Activated naive CD8-positive, alpha-beta T cell (primary cell): ENCODE results near the gene NBAS.

Experiments
- H3K27ac Mint-ChIP-seq: one replicate; pipeline ENCODE4 v1.8.0; 2021; ENCODE audit warnings: mixed read lengths
- H3K27me3 Mint-ChIP-seq: one replicate; pipeline ENCODE4 v1.8.0; 2021; ENCODE audit warnings: mixed read lengths
- H3K36me3 Mint-ChIP-seq: one replicate; pipeline ENCODE4 v1.8.0; 2021; ENCODE audit warnings: mixed read lengths
- H3K4me1 Mint-ChIP-seq: one replicate; pipeline ENCODE4 v1.8.0; 2021; ENCODE audit warnings: low read depth, mixed read lengths
- H3K4me3 Mint-ChIP-seq: one replicate; pipeline ENCODE4 v1.8.0; 2021; ENCODE audit warnings: mild to moderate bottlenecking, mixed read lengths
- H3K9me3 Mint-ChIP-seq: one replicate; pipeline ENCODE4 v1.8.0; 2021; ENCODE audit warnings: low read depth, mixed read lengths

NBAS gene

GRCh38 chr2:15158100-15158499 is 403.0 kb downstream of the NBAS start:
- no peaks in the 10 kb centered on the region for H3K9me3 Mint-ChIP-seq
- H3K36me3 Mint-ChIP-seq: peaks cover 4% of the 10 kb centered on the region
- peaks cover 16% of the 10 kb centered on the region for H3K4me1 Mint-ChIP-seq
- H3K27ac Mint-ChIP-seq: no peak overlapping the region
- no peaks in the 10 kb centered on the region for H3K27me3 Mint-ChIP-seq
- H3K4me3 Mint-ChIP-seq: no peak overlapping the region

GRCh38 chr2:15155959-15156574 is 405.1 kb downstream of the NBAS start:
- H3K4me3 Mint-ChIP-seq: no peak overlapping the region
- peaks cover 9% of the 10 kb centered on the region for H3K36me3 Mint-ChIP-seq
- no peaks in the 10 kb centered on the region for H3K9me3 Mint-ChIP-seq
- H3K27ac Mint-ChIP-seq: no peak overlapping the region
- H3K4me1 Mint-ChIP-seq: peaks cover 16% of the 10 kb centered on the region
- H3K27me3 Mint-ChIP-seq: no peaks in the 10 kb centered on the region

GRCh38 chr2:15154297-15154696 is 406.8 kb downstream of the NBAS start:
- Mint-ChIP-seq H3K4me1 (peaks cover 13% of the 10 kb centered on the region), H3K9me3 (no peaks in the 10 kb centered on the region), H3K36me3 (peaks cover 9% of the 10 kb centered on the region), H3K27me3 (no peaks in the 10 kb centered on the region), H3K27ac (no peak overlapping the region), H3K4me3 (no peak overlapping the region)

- H3K4me3 Mint-ChIP-seq: no peak overlapping the region
- peaks cover 9% of the 10 kb centered on the region for H3K36me3 Mint-ChIP-seq
- H3K27ac Mint-ChIP-seq: no peak overlapping the region
- no peaks in the 10 kb centered on the region for H3K27me3 Mint-ChIP-seq
- H3K4me1 Mint-ChIP-seq: peaks cover 13% of the 10 kb centered on the region
- H3K9me3 Mint-ChIP-seq: no peaks in the 10 kb centered on the region
Observed at GRCh38 chr2:15152382-15152781, 408.8 kb downstream of the NBAS start.

GRCh38 chr2:15149063-15149462 is 412.1 kb downstream of the NBAS start:
- H3K27ac Mint-ChIP-seq: no peak overlapping the region
- no peaks in the 10 kb centered on the region for H3K27me3 Mint-ChIP-seq
- H3K4me3 Mint-ChIP-seq: no peak overlapping the region
- no peaks in the 10 kb centered on the region for H3K4me1 Mint-ChIP-seq
- no peaks in the 10 kb centered on the region for H3K9me3 Mint-ChIP-seq
- H3K36me3 Mint-ChIP-seq: peaks cover 11% of the 10 kb centered on the region

GRCh38 chr2:15147591-15147990 is 413.5 kb downstream of the NBAS start:
- Mint-ChIP-seq H3K27ac (no peak overlapping the region), H3K36me3 (peaks cover 3% of the 10 kb centered on the region), H3K4me1 (peaks cover 6% of the 10 kb centered on the region), H3K9me3 (no peaks in the 10 kb centered on the region), H3K4me3 (no peak overlapping the region), H3K27me3 (no peaks in the 10 kb centered on the region)

GRCh38 chr2:15146960-15147359 is 414.2 kb downstream of the NBAS start:
- H3K4me3 Mint-ChIP-seq: no peak overlapping the region

GRCh38 chr2:15145919-15146318 is 415.2 kb downstream of the NBAS start:
- no peak overlapping the region for H3K4me3 Mint-ChIP-seq
- H3K9me3 Mint-ChIP-seq: no peaks in the 10 kb centered on the region
- H3K27ac Mint-ChIP-seq: no peak overlapping the region
- peaks cover 22% of the 10 kb centered on the region for H3K4me1 Mint-ChIP-seq
- peaks cover 3% of the 10 kb centered on the region for H3K36me3 Mint-ChIP-seq
- no peaks in the 10 kb centered on the region for H3K27me3 Mint-ChIP-seq

More at GRCh38 chr2:15146960-15147359, 414.2 kb downstream of the NBAS start:
- Mint-ChIP-seq H3K27me3 (no peaks in the 10 kb centered on the region), H3K9me3 (no peaks in the 10 kb centered on the region), H3K4me1 (peaks cover 12% of the 10 kb centered on the region), H3K27ac (no peak overlapping the region), H3K36me3 (peaks cover 3% of the 10 kb centered on the region)

- Mint-ChIP-seq H3K4me3 (no peak overlapping the region), H3K4me1 (peaks cover 23% of the 10 kb centered on the region), H3K27ac (no peak overlapping the region), H3K27me3 (no peaks in the 10 kb centered on the region), H3K9me3 (no peaks in the 10 kb centered on the region), H3K36me3 (peaks cover 3% of the 10 kb centered on the region)
Observed at GRCh38 chr2:15145046-15145817, 415.9 kb downstream of the NBAS start.

- Mint-ChIP-seq H3K9me3 (no peaks in the 10 kb centered on the region), H3K27ac (peak overlapping the region; percentile 87), H3K36me3 (peaks cover 3% of the 10 kb centered on the region), H3K4me1 (peaks cover 23% of the 10 kb centered on the region), H3K27me3 (no peaks in the 10 kb centered on the region), H3K4me3 (peak overlapping the region; percentile 60)
Observed at GRCh38 chr2:15142069-15142689, 419.0 kb downstream of the NBAS start.

GRCh38 chr2:15141211-15141610 is 419.9 kb downstream of the NBAS start:
- no peaks in the 10 kb centered on the region for H3K9me3 Mint-ChIP-seq
- no peaks in the 10 kb centered on the region for H3K27me3 Mint-ChIP-seq
- peaks cover 4% of the 10 kb centered on the region for H3K36me3 Mint-ChIP-seq
- H3K4me1 Mint-ChIP-seq: peaks cover 23% of the 10 kb centered on the region
- peak overlapping the region; percentile 87 for H3K27ac Mint-ChIP-seq
- no peak overlapping the region for H3K4me3 Mint-ChIP-seq

GRCh38 chr2:15136639-15137038 is 424.5 kb downstream of the NBAS start:
- Mint-ChIP-seq H3K4me1 (peaks cover 8% of the 10 kb centered on the region), H3K36me3 (peaks cover 7% of the 10 kb centered on the region), H3K27ac (no peak overlapping the region), H3K9me3 (no peaks in the 10 kb centered on the region), H3K4me3 (no peak overlapping the region), H3K27me3 (no peaks in the 10 kb centered on the region)

GRCh38 chr2:15134957-15135356 is 426.2 kb downstream of the NBAS start:
- H3K36me3 Mint-ChIP-seq: peaks cover 7% of the 10 kb centered on the region

GRCh38 chr2:15133461-15133860 is 427.7 kb downstream of the NBAS start:
- no peak overlapping the region for H3K4me3 Mint-ChIP-seq
- no peaks in the 10 kb centered on the region for H3K27me3 Mint-ChIP-seq
- no peaks in the 10 kb centered on the region for H3K9me3 Mint-ChIP-seq
- H3K36me3 Mint-ChIP-seq: peaks cover 10% of the 10 kb centered on the region
- no peak overlapping the region for H3K27ac Mint-ChIP-seq
- H3K4me1 Mint-ChIP-seq: no peaks in the 10 kb centered on the region

More at GRCh38 chr2:15134957-15135356, 426.2 kb downstream of the NBAS start:
- H3K4me1 Mint-ChIP-seq: no peaks in the 10 kb centered on the region
- no peak overlapping the region for H3K27ac Mint-ChIP-seq
- no peak overlapping the region for H3K4me3 Mint-ChIP-seq
- no peaks in the 10 kb centered on the region for H3K9me3 Mint-ChIP-seq
- no peaks in the 10 kb centered on the region for H3K27me3 Mint-ChIP-seq

GRCh38 chr2:15128846-15129245 is 432.3 kb downstream of the NBAS start:
- peaks cover 6% of the 10 kb centered on the region for H3K36me3 Mint-ChIP-seq
- no peak overlapping the region for H3K4me3 Mint-ChIP-seq
- no peaks in the 10 kb centered on the region for H3K27me3 Mint-ChIP-seq
- no peaks in the 10 kb centered on the region for H3K4me1 Mint-ChIP-seq
- H3K27ac Mint-ChIP-seq: no peak overlapping the region
- no peaks in the 10 kb centered on the region for H3K9me3 Mint-ChIP-seq
